Ascending aorta (tissue), 2 donors: ENCODE results near the gene CILP2. TPM values are rescaled to one million over a fixed set of nuclear protein-coding genes. Genes with fewer than 3 reads are reported as not detected.

Source experiments
- DNase-seq, 2 donors: peaks; one replicate each; pipeline ENCODE4 v3.0.0-alpha.2; 2019; ENCODE audit warnings: low spot score in 2 of 2
- H3K27ac ChIP-seq, 2 donors: fragments of 200-600 bp; sonication (generic); one replicate each; pipeline ENCODE4 v1.5.1; 2016 to 2017; ENCODE audit warnings: mild to moderate bottlenecking in 1 of 2
- H3K27me3 ChIP-seq: fragments of 200-600 bp; sonication (generic); one replicate; pipeline ENCODE4 v1.5.1; 2017
- H3K36me3 ChIP-seq, 2 donors: fragments of 200-600 bp; sonication (generic); one replicate each; pipeline ENCODE4 v1.5.1; 2016
- H3K4me1 ChIP-seq, 2 donors: fragments of 200-600 bp; sonication (generic); one replicate each; pipeline ENCODE4 v1.5.1; 2016 to 2017; ENCODE audit warnings: mild to moderate bottlenecking in 1 of 2
- H3K4me3 ChIP-seq, 2 donors: fragments of 200-600 bp; sonication (generic); one replicate each; pipeline ENCODE4 v1.5.1; 2016 to 2017; ENCODE audit warnings: mild to moderate bottlenecking in 1 of 2
- H3K9me3 ChIP-seq, 2 donors: fragments of 200-600 bp; sonication (generic); one replicate each; pipeline ENCODE4 v1.5.1; 2016
- intact Hi-C: fragments of 100-400 bp; cut with DNase I; formaldehyde crosslinking; loops from one replicate; pipeline ENCODE4 v1.15.1; 2023
- total RNA-seq: library from RNA; depleted of rRNA; stranded (reverse); fragments of >200 nt; gene quantifications from one replicate; pipeline ENCODE4 v1.1.0, GENCODE V29; 2016
- TF ChIP-seq, protein P1 (sequence below), 3 experiments: fragments of 200-600 bp in 2 of 3; fragments of 450-650 bp in 1 of 3; sonication (generic) in 2 of 3; IDR thresholded peaks; one replicate each; pipeline ENCODE4 v1.5.1; 2016 to 2019; ENCODE audit warnings: antibody characterized with exemption in 3 of 3, mild to moderate bottlenecking in 1 of 3, moderate library complexity in 1 of 3

The CILP2 gene
- total RNA-seq, 1 donor from 2014 or later: not detected

DNA sequence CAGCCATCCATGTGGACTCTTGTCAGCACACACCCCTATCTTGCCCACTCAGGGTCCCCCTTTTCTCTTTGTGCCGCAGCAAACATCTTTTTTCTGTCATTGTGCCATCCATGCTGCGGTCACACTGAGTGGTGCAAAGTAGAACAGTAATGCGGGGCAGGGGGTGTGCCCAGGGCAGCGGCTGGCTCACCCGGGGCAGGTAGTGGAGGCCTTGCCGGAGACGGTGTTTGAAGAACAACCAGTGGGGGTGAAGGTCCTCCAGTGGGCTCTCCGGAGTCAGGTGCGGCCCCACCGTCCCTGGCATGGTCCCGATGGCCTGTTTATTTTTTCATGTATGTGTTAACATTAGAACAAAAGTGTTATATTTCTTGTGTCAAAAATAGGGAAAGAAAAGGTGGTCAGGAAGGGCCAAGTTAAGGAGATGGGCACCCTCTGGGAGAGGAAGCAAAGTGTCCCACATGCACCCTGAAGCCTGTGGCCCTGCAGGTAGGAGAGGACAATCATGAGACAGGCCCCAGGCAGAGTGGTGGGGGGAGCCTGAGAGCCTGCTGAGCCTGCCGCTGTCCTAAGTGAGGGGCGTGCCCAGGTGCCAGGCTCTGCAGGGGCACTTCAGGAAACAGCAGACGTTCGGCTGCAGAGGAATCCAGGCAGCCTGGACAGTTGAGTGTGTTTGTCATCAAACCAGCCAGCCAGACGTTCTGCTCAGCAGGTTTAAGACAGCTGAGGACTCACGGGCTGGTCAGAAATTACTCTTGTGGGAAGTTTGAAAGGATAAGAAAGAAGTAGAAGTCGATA is 35.1 kb upstream of the CILP2 start:
- Histone ChIP-seq H3K4me3 (no peak overlapping the region), H3K9me3 (no peaks in the 10 kb centered on the region), H3K27me3 (no peaks in the 10 kb centered on the region), H3K36me3 (peaks cover 69 to 88% of the 10 kb centered on the region in 2 donors), H3K4me1 (peaks cover 0 to 4% of the 10 kb centered on the region in 2 donors), H3K27ac (no peak overlapping the region)
- intact Hi-C loops: no loop called here
- no peak for DNase-seq
- TF ChIP-seq, protein P1, sequence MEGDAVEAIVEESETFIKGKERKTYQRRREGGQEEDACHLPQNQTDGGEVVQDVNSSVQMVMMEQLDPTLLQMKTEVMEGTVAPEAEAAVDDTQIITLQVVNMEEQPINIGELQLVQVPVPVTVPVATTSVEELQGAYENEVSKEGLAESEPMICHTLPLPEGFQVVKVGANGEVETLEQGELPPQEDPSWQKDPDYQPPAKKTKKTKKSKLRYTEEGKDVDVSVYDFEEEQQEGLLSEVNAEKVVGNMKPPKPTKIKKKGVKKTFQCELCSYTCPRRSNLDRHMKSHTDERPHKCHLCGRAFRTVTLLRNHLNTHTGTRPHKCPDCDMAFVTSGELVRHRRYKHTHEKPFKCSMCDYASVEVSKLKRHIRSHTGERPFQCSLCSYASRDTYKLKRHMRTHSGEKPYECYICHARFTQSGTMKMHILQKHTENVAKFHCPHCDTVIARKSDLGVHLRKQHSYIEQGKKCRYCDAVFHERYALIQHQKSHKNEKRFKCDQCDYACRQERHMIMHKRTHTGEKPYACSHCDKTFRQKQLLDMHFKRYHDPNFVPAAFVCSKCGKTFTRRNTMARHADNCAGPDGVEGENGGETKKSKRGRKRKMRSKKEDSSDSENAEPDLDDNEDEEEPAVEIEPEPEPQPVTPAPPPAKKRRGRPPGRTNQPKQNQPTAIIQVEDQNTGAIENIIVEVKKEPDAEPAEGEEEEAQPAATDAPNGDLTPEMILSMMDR (IDR thresholded peaks at IDR 0.05): no peak

DNA sequence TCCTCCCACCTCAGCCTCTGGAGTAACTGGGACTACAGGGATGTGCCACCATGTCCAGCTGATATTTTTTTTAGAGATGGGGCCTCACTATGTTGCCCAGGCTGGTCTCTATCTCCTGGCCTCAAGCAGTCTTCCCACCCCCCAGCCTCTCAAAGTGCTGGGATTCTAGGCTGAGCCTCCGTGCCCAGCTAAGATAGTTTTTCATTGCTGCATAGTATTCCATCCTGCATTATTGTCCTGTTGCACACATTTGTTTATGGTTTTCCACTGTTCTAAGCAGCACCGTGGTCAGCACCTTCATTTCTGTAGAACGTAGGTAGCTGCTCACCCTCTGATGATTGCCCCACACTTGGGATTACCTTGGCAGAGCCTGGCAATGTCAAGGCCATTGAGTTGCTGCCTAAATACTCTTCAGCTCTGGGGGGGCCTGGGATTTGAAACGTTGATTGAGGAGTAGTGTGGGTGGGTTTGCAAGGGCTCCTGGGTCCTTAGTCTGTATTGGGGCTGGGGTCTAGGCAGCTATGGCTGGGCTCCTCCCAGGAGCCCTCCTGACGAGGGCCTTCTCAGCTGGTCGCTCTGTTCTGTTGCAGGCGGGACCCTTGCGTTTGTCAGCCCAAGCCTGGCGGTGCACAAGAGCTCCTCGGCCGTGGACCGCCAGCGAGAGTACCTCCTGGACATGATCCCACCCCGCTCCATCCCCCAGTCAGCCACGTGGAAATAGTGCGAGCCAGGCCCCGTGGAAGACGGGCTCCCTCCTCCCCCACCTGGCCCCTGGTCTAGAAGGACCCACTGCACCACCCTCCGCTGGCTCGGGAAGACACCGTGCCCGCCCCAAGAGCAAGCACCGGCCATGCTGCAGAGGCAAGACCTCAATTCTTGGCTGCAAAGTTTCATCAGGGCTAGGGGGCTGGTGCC is 33.1 kb upstream of the CILP2 start:
- H3K36me3 ChIP-seq: peaks cover 49 to 69% of the 10 kb centered on the region in 2 donors
- peaks cover 0 to 4% of the 10 kb centered on the region in 2 donors for H3K4me1 ChIP-seq
- intact Hi-C loops: no loop called here
- no peaks in the 10 kb centered on the region for H3K9me3 ChIP-seq
- no peak overlapping the region for H3K27ac ChIP-seq
- H3K27me3 ChIP-seq: no peaks in the 10 kb centered on the region
- TF ChIP-seq, protein P1 (IDR thresholded peaks at IDR 0.05): no peak
- DNase-seq: no peak
- no peak overlapping the region for H3K4me3 ChIP-seq

DNA sequence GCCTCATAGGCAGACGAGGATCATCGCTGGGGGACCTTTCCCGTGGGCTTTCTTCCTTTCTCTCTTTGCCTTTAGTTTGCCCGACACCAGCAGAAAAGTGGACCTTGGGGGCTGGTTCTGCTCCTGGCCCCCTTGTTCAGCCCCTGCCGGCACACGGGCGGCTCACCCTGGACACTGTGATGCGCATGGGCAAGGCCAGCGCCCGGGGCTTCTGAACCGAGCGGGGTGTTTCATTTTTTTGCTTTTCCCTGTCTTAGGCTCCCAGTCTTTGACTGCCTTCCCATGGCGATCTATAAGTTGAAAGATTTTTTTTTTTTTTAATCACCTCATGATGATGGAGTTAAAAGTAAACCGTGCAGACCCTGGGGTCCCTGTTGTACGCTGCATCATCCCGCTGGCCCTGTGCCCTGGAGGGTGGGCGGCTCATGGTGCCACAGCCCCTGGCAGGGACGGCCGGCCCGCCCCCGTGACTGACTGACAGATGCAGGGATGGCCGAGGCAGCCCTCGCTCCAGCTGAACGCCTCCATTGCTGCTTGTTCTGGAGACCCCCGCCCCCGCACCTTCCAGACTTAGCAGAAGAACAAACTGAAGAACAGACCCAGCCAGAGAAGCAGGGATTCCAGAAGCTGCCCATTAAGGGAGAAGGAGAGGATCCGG is 32.3 kb upstream of the CILP2 start:
- no peak overlapping the region for H3K27ac ChIP-seq
- DNase-seq: no peak
- H3K9me3 ChIP-seq: no peaks in the 10 kb centered on the region
- H3K27me3 ChIP-seq: no peaks in the 10 kb centered on the region
- TF ChIP-seq, protein P1 (IDR thresholded peaks at IDR 0.05): no peak
- intact Hi-C loops: no loop called here
- H3K4me1 ChIP-seq: peaks cover 0 to 4% of the 10 kb centered on the region in 2 donors
- peaks cover 41 to 61% of the 10 kb centered on the region in 2 donors for H3K36me3 ChIP-seq
- H3K4me3 ChIP-seq: peak overlapping the region in 1 of 2 donors; percentile 28

DNA sequence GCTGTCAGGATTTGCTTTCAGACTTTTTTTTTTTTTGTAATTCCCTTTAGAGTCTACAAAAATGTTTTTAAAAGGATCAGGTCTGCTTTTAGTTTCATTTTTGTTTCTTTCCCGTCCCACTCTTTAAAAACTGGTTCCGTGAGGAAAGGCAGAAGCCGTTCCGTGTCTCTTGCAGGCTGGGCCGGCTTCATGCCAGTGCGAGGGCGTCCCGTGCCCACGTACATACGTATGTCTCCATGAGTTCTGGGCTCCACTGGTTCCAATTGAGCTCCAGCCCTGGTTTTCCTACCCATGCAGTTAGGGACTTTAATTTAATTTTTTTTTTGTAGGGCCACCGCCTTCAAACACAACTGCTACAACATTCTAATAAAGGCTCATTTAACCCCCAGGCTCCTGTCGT is 31.5 kb upstream of the CILP2 start:
- TF ChIP-seq, protein P1 (IDR thresholded peaks at IDR 0.05): no peak
- H3K4me3 ChIP-seq: peak overlapping the region in 1 of 2 donors; percentile 28
- peaks cover 0 to 4% of the 10 kb centered on the region in 2 donors for H3K4me1 ChIP-seq
- DNase-seq: no peak
- H3K27me3 ChIP-seq: no peaks in the 10 kb centered on the region
- intact Hi-C loops: no loop called here
- H3K27ac ChIP-seq: no peak overlapping the region
- no peaks in the 10 kb centered on the region for H3K9me3 ChIP-seq
- peaks cover 33 to 53% of the 10 kb centered on the region in 2 donors for H3K36me3 ChIP-seq

DNA sequence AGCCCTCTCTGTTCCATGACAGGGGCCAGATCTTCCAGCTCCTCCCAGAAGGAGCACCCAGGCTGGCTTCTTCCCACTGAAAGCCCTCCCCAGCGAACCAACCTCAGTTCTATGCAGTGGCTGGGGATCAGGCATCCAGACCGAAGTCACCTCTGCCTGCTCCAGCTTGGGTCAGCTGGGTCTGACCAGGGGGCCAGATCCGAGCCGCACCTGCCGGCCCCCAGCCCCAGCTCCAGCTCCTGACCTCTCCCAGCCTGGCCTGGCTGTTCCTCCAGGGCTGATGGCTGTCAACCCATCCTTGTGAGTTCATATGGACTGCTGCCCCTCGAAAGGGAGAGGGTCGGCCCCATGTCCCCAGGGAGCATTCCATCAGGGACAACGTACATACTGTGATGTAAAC is 30.7 kb upstream of the CILP2 start:
- intact Hi-C loops: no loop called here
- no peak for DNase-seq
- TF ChIP-seq, protein P1 (IDR thresholded peaks at IDR 0.05): no peak
- H3K9me3 ChIP-seq: no peaks in the 10 kb centered on the region
- no peaks in the 10 kb centered on the region for H3K27me3 ChIP-seq
- H3K4me1 ChIP-seq: peaks cover 0 to 4% of the 10 kb centered on the region in 2 donors
- no peak overlapping the region for H3K4me3 ChIP-seq
- no peak overlapping the region for H3K27ac ChIP-seq
- H3K36me3 ChIP-seq: peaks cover 25 to 45% of the 10 kb centered on the region in 2 donors
